H1 (cell line): ENCODE results near the gene WRAP73. TPM values are rescaled to one million over a fixed set of nuclear protein-coding genes. Genes with fewer than 3 reads are reported as not detected.
A peak's percentile ranks its signal among the peaks of the same experiment; 100 is the strongest.

Experiments
- CTCF ChIA-PET: fragments of 300-600 bp; sonication (Branson Sonifier 250); formaldehyde crosslinking; loops from one replicate; lab custom pipeline; 2021; ENCODE audit not compliant: partially characterized antibody; lab: Charles Lee
- POLR2A ChIA-PET: fragments of 300-600 bp; sonication (Branson Sonifier 250); formaldehyde crosslinking; loops from one replicate; lab custom pipeline; 2021; ENCODE audit warnings: inconsistent platforms; ENCODE audit not compliant: partially characterized antibody; lab: Charles Lee
- DNase-seq, 2 experiments: peaks; one replicate each; pipeline versions ENCODE4 v3.0.0 to v3.0.0-alpha.2; 2010 to 2022; ENCODE audit warnings: low spot score in 2 of 2, low read depth in 1 of 2, mixed read lengths in 1 of 2
- FAIRE-seq: peaks from 2 replicates; lab custom pipeline; 2011; peaks lifted over from hg19 to GRCh38; lab: Jason Lieb, UNC
- H2AFZ ChIP-seq: 2 replicates; pipeline ENCODE4 v1.8.1; 2012; ENCODE audit warnings: low read length, inconsistent platforms
- H2AK5ac ChIP-seq: 2 replicates; pipeline ENCODE4 v1.6.1; 2013; ENCODE audit warnings: low read depth, low read length
- H2BK120ac ChIP-seq: replicated peaks from 2 replicates; pipeline ENCODE3; 2013; ENCODE audit warnings: low read depth, low read length, inconsistent platforms
- H2BK12ac ChIP-seq: 2 replicates; pipeline ENCODE4 v1.6.1; 2013; ENCODE audit warnings: low read depth, low read length
- H2BK15ac ChIP-seq: 2 replicates; pipeline ENCODE4 v1.6.1; 2013; ENCODE audit warnings: low read length
- H2BK20ac ChIP-seq: 2 replicates; pipeline ENCODE4 v1.6.1; 2013; ENCODE audit warnings: low read length
- H2BK5ac ChIP-seq: 2 replicates; pipeline ENCODE4 v1.6.1; 2013; ENCODE audit warnings: low read depth, low read length
- H3K14ac ChIP-seq: 2 replicates; pipeline ENCODE4 v1.6.1; 2013; ENCODE audit warnings: inconsistent platforms; ENCODE audit not compliant: insufficient read length
- H3K18ac ChIP-seq: 2 replicates; pipeline ENCODE4 v1.6.1; 2013; ENCODE audit warnings: low read length; ENCODE audit errors: extremely low read depth
- H3K23ac ChIP-seq: 2 replicates; pipeline ENCODE4 v1.6.1; 2013; ENCODE audit warnings: inconsistent platforms; ENCODE audit not compliant: insufficient read length
- H3K23me2 ChIP-seq: 2 replicates; pipeline ENCODE4 v1.6.1; 2013; ENCODE audit warnings: low read depth, low read length
- H3K27ac ChIP-seq: 2 replicates; pipeline ENCODE4 v1.6.1; 2011; ENCODE audit warnings: low read depth, low read length, inconsistent platforms
- H3K27me3 ChIP-seq, 4 experiments: replicated peaks in 1 of 4; 1 replicate in 1 of 4; 2 replicates in 3 of 4; pipeline versions ENCODE4 v1.6.1 to v1.8.1; 2011 to 2013; ENCODE audit warnings: low read length in 3 of 4, mild to moderate bottlenecking in 3 of 4, inconsistent platforms in 2 of 4, mixed read lengths in 2 of 4, moderate library complexity in 1 of 4; ENCODE audit not compliant: control insufficient read depth in 3 of 4, insufficient read depth in 3 of 4; ENCODE audit errors: extremely low read depth in 1 of 4
- H3K36me3 ChIP-seq, 4 experiments: 2 replicates each; pipeline versions ENCODE4 v1.6.1 to v1.8.1; 2011 to 2013; ENCODE audit warnings: mild to moderate bottlenecking in 4 of 4, low read length in 3 of 4, moderate library complexity in 2 of 4, control low read depth in 1 of 4, inconsistent platforms in 1 of 4; ENCODE audit not compliant: insufficient read depth in 4 of 4, control insufficient read depth in 2 of 4
- H3K4ac ChIP-seq: replicated peaks from 2 replicates; pipeline ENCODE3; 2013; ENCODE audit warnings: low read length, low read depth, mixed read lengths, inconsistent platforms; ENCODE audit not compliant: insufficient read length
- H3K4me1 ChIP-seq, 4 experiments: replicated peaks in 1 of 4; 1 replicate in 1 of 4; 2 replicates in 3 of 4; pipeline versions ENCODE4 v1.6.1 to v1.8.1; 2011 to 2013; ENCODE audit warnings: low read length in 3 of 4, inconsistent platforms in 2 of 4, mixed read lengths in 1 of 4; ENCODE audit not compliant: insufficient read depth in 4 of 4, control insufficient read depth in 3 of 4
- H3K4me2 ChIP-seq, 2 experiments: 2 replicates each; pipeline versions ENCODE4 v1.6.1 to v1.8.1; 2011 to 2013; ENCODE audit warnings: low read depth in 2 of 2, low read length in 2 of 2, control low read depth in 1 of 2, inconsistent platforms in 1 of 2, mild to moderate bottlenecking in 1 of 2; ENCODE audit not compliant: insufficient read depth in 1 of 2
- H3K4me3 ChIP-seq, 4 experiments: fragments of 200-600, 300-600 bp in 1 of 4; sonication (generic), shearing (Covaris generic), sonication (Bioruptor Twin) in 1 of 4; 2 replicates each; pipeline versions ENCODE4 v1.5.1 to v1.8.1; 2011 to 2016; ENCODE audit warnings: low read length in 4 of 4, low read depth in 3 of 4, control low read depth in 2 of 4, inconsistent platforms in 2 of 4, mild to moderate bottlenecking in 2 of 4, mixed read lengths in 1 of 4, moderate library complexity in 1 of 4; ENCODE audit not compliant: insufficient read depth in 2 of 4; ENCODE audit errors: extremely low read depth in 1 of 4
- H3K56ac ChIP-seq: replicated peaks from 2 replicates; pipeline ENCODE3; 2013; ENCODE audit warnings: low read depth, mild to moderate bottlenecking, mixed read lengths, low read length, inconsistent platforms; ENCODE audit not compliant: insufficient read length
- H3K79me1 ChIP-seq: 2 replicates; pipeline ENCODE4 v1.6.1; 2013; ENCODE audit warnings: low read depth, low read length, control low read depth
- H3K79me2 ChIP-seq, 2 experiments: 2 replicates each; pipeline versions ENCODE4 v1.6.1 to v1.8.1; 2012 to 2013; ENCODE audit warnings: low read length in 2 of 2, mild to moderate bottlenecking in 2 of 2, inconsistent platforms in 1 of 2; ENCODE audit not compliant: insufficient read depth in 2 of 2, control insufficient read depth in 1 of 2
- H3K9ac ChIP-seq, 4 experiments: replicated peaks in 1 of 4; 1 replicate in 1 of 4; 2 replicates in 3 of 4; pipeline versions ENCODE4 v1.6.1 to v1.8.1; 2011 to 2013; ENCODE audit warnings: low read depth in 3 of 4, low read length in 3 of 4, control low read depth in 2 of 4, mild to moderate bottlenecking in 2 of 4, moderate library complexity in 2 of 4, inconsistent platforms in 1 of 4; ENCODE audit errors: extremely low read depth in 1 of 4
- H3K9me3 ChIP-seq, 2 experiments: 2 replicates each; pipeline versions ENCODE4 v1.6.1 to v1.8.1; 2012 to 2013; ENCODE audit warnings: mild to moderate bottlenecking in 2 of 2, moderate library complexity in 2 of 2, control low read depth in 1 of 2, inconsistent platforms in 1 of 2, low read depth in 1 of 2, low read length in 1 of 2, mixed read lengths in 1 of 2; ENCODE audit not compliant: insufficient read depth in 2 of 2
- H4K20me1 ChIP-seq, 2 experiments: replicated peaks in 1 of 2; 2 replicates each; pipeline versions ENCODE3 to v1.8.1; 2011 to 2013; ENCODE audit warnings: inconsistent platforms in 2 of 2, low read length in 2 of 2, mild to moderate bottlenecking in 1 of 2; ENCODE audit not compliant: insufficient read depth in 2 of 2, control insufficient read depth in 1 of 2
- H4K5ac ChIP-seq: 2 replicates; pipeline ENCODE4 v1.6.1; 2013; ENCODE audit warnings: low read length, low read depth, mixed read lengths, inconsistent platforms; ENCODE audit not compliant: insufficient read length
- H4K8ac ChIP-seq: 2 replicates; pipeline ENCODE4 v1.8.0; 2013; ENCODE audit warnings: mild to moderate bottlenecking, moderate library complexity, low read length, inconsistent platforms; ENCODE audit not compliant: insufficient read depth; ENCODE audit errors: extremely low read depth
- H4K91ac ChIP-seq: replicated peaks from 2 replicates; pipeline ENCODE3; 2013; ENCODE audit warnings: low read length, mixed read lengths, inconsistent platforms; ENCODE audit not compliant: insufficient read length
- CEBPB ChIP-seq: IDR thresholded peaks from 2 replicates; pipeline ENCODE4 v1.6.1; 2012; ENCODE audit warnings: low read depth, low read length
- GABPA ChIP-seq: IDR thresholded peaks from 2 replicates; pipeline ENCODE4 v1.6.1; 2011; ENCODE audit warnings: mild to moderate bottlenecking, low read length, moderate library complexity, borderline replicate concordance; ENCODE audit not compliant: insufficient read depth
- SAP30 ChIP-seq: fragments of 300-600 bp; sonication (generic); IDR thresholded peaks from 2 replicates; pipeline ENCODE4 v1.7.1; 2012; ENCODE audit warnings: low read length, moderate library complexity, mild to moderate bottlenecking, inconsistent platforms; ENCODE audit not compliant: insufficient read depth, insufficient replicate concordance
- SUZ12 ChIP-seq: fragments of 200-600 bp; sonication (generic); IDR thresholded peaks from 2 replicates; pipeline ENCODE4 v1.6.1; 2012; ENCODE audit warnings: mild to moderate bottlenecking, inconsistent platforms, low read length, moderate library complexity, mixed read lengths
- TBP ChIP-seq: IDR thresholded peaks from 2 replicates; pipeline ENCODE4 v1.6.1; 2011; ENCODE audit warnings: low read depth, low read length, improper control_type of control experiment
- WGBS, 2 experiments: shearing (Covaris generic) in 1 of 2; methylation state at CpG; one replicate each; pipeline versions ENCODE4 v1.1.6 to v1.1.7; 2013 to 2015; ENCODE audit warnings: low lambda C conversion rate in 2 of 2, mixed read lengths in 2 of 2, inconsistent platforms in 1 of 2, low coverage in 1 of 2, missing lambda C conversion rate in 1 of 2; ENCODE audit not compliant: insufficient replicate concordance in 2 of 2, insufficient coverage in 1 of 2, insufficient read length in 1 of 2; ENCODE audit errors: extremely low coverage in 1 of 2, missing lambda C conversion rate in 1 of 2; 5-methylcytosine and 5-hydroxymethylcytosine counted together
- polyA plus RNA-seq, 7 experiments: library from polyadenylated mRNA; depleted of rRNA in 3 of 7; stranded (reverse) in 5 of 7; unstranded in 2 of 7; fragments of >200 nt in 5 of 7; fragments of 200-250 nt in 2 of 7; gene quantifications; 1 replicate in 5 of 7; 2 replicates in 1 of 7; 4 replicates in 1 of 7; pipeline versions ENCODE4 v1.2.1 to v1.2.3, GENCODE V29; 2011 to 2013; ENCODE audit warnings: missing spikeins in 2 of 7, mixed read lengths in 2 of 7
- total RNA-seq: library from RNA; stranded (reverse); fragmentation: NEBNext Ultra II Directional; extraction: Animal tissue kit (Norgen Biotek cat#: 25700); gene quantifications from 2 replicates; pipeline ENCODE4 v1.2.1, GENCODE V29; 2021

The WRAP73 gene
- total and polyA plus RNA-seq, 2 of the 8 experiments (the other 6 are each of a cell fraction or from before 2014, with no cell fraction given) = 30.3 to 50.7 TPM

GRCh38 chr1:3623441-3624199 is 26.3 kb downstream of the WRAP73 start:
- no peak overlapping the region for H3K23ac ChIP-seq
- no peak overlapping the region for H4K8ac ChIP-seq

More at GRCh38 chr1:3623441-3624199, 26.3 kb downstream of the WRAP73 start:
- no peak overlapping the region for H3K4ac ChIP-seq
- no peak for DNase-seq
- no peak overlapping the region for H4K5ac ChIP-seq
- TF ChIP-seq TBP (no peak), SUZ12 (no peak), SAP30 (peak; percentile 30), GABPA (no peak), CEBPB (no peak)
- TF ChIP-seq, all 59 proteins: peak for 1
- Histone ChIP-seq H2BK12ac (no peak overlapping the region), H2BK15ac (no peak overlapping the region), H3K79me1 (no peaks in the 10 kb centered on the region), H4K20me1 (peaks cover 3% of the 10 kb centered on the region in 2 experiments), H3K27ac (no peak overlapping the region), H3K36me3 (peaks cover 0 to 13% (median 4%) of the 10 kb centered on the region in 4 experiments; a peak in 5 of 8 replicates), H2AK5ac (no peak overlapping the region), H3K4me3 (peak overlapping the region; percentile 77 to 90 (median 82)), H3K9ac (peak overlapping the region in 2 of 4 experiments; percentile 8 to 24; a peak in 3 of 7 replicates), H3K23me2 (peaks cover 11% of the 10 kb centered on the region), H3K79me2 (no peaks in the 10 kb centered on the region; a peak in 1 of 4 replicates), H3K4me1 (peaks cover 0 to 12% (median 3%) of the 10 kb centered on the region in 4 experiments; a peak in 6 of 7 replicates), H3K56ac (no peak overlapping the region), H3K9me3 (no peaks in the 10 kb centered on the region), H3K4me2 (peak overlapping the region; percentile 85 to 95), H2AFZ (peak overlapping the region; percentile 7; the same call in 1 of the 2 replicates), H2BK20ac (no peak overlapping the region), H3K18ac (no peak overlapping the region), H3K14ac (no peak overlapping the region), H2BK5ac (no peak overlapping the region), H2BK120ac (no peak overlapping the region), H4K91ac (no peak overlapping the region), H3K27me3 (no peaks in the 10 kb centered on the region)
- CTCF ChIA-PET = interaction anchor here (0.6 to 6.7 kb wide), 16 partner anchors 33 to 1593 kb away, joined by 3 to 148 read pairs (median 4); no protein-coding TSS in a partner anchor
- no peak for FAIRE-seq
- POLR2A ChIA-PET = interaction anchor here (0.9 to 1.5 kb wide), 4 partner anchors 9 to 131 kb away, joined by 3 read pairs; no protein-coding TSS in a partner anchor
- 44% methylated on average over 22 of the region's 23 CpGs; no CpG with 5 or more reads in 1 of the 2 experiments for WGBS, 2 experiments
